ENCODE results near the gene NGEF. TPM values are rescaled to one million over a fixed set of nuclear protein-coding genes. Genes with fewer than 3 reads are reported as not detected.
"Not testable (repeated sequence)": the region's sequence is repeated elsewhere in the genome, so short reads cannot be mapped to it uniquely, and the experiment has no call there.

NGEF gene
- total RNA-seq, 1 donor from 2014 or later = 4.3 TPM

DNA sequence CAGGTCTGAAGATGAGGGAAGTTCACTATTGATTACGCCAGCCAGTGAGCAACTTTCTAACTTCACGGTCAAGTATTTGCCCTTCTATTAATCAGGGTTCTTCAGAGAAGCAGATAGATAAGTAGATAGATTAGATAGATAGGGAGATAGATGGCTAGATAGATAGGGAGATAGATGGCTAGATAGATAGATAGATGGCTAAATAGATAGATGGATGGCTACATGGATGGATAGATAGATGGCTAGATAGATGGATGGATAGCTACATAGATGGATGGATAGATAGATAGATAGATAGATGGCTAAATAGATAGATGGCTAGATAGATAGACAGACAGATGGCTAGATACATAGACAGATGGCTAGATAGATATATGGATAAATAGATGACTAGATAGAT, 42.3 kb upstream of the NGEF start:
- no peaks in the 10 kb centered on the region for H3K9me3 ChIP-seq (ENCODE audit: low read depth)
- no peaks in the 10 kb centered on the region for H3K79me2 ChIP-seq (ENCODE audit: low read depth)
- H3F3A ChIP-seq (ENCODE audit: low read depth) = no peaks in the 10 kb centered on the region
- TF ChIP-seq EZH2phosphoT487 (IDR thresholded peaks at IDR 0.05) (no peak), EZH2 (IDR thresholded peaks at IDR 0.05) (no peak)
- TF ChIP-seq, protein P1, sequence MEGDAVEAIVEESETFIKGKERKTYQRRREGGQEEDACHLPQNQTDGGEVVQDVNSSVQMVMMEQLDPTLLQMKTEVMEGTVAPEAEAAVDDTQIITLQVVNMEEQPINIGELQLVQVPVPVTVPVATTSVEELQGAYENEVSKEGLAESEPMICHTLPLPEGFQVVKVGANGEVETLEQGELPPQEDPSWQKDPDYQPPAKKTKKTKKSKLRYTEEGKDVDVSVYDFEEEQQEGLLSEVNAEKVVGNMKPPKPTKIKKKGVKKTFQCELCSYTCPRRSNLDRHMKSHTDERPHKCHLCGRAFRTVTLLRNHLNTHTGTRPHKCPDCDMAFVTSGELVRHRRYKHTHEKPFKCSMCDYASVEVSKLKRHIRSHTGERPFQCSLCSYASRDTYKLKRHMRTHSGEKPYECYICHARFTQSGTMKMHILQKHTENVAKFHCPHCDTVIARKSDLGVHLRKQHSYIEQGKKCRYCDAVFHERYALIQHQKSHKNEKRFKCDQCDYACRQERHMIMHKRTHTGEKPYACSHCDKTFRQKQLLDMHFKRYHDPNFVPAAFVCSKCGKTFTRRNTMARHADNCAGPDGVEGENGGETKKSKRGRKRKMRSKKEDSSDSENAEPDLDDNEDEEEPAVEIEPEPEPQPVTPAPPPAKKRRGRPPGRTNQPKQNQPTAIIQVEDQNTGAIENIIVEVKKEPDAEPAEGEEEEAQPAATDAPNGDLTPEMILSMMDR (IDR thresholded peaks at IDR 0.05) = no peak
- Mint-ChIP-seq H3K27ac (no peak overlapping the region), H3K36me3 (no peaks in the 10 kb centered on the region), H3K27me3 (ENCODE audit: insufficient read depth, low read depth) (peaks cover 5% of the 10 kb centered on the region), H3K4me3 (no peak overlapping the region), H3K4me1 (peaks cover 12% of the 10 kb centered on the region), H3K9me3 (no peaks in the 10 kb centered on the region)
- peaks cover 48% of the 10 kb centered on the region for H3K27me3 ChIP-seq
- no peak overlapping the region for H3K4me3 ChIP-seq
- H3K27ac ChIP-seq = no peak overlapping the region
- peaks cover 9% of the 10 kb centered on the region for H3K4me1 ChIP-seq
- no peaks in the 10 kb centered on the region for H3K36me3 ChIP-seq
- H2AFZ ChIP-seq (replicated peaks) = no peak overlapping the region
- no peak overlapping the region for H3K4me2 ChIP-seq
- H4K20me1 ChIP-seq (ENCODE audit: low read depth) = no peaks in the 10 kb centered on the region
- no peak for DNase-seq (ENCODE audit: low spot score)
- no peak overlapping the region for H3K9ac ChIP-seq

DNA sequence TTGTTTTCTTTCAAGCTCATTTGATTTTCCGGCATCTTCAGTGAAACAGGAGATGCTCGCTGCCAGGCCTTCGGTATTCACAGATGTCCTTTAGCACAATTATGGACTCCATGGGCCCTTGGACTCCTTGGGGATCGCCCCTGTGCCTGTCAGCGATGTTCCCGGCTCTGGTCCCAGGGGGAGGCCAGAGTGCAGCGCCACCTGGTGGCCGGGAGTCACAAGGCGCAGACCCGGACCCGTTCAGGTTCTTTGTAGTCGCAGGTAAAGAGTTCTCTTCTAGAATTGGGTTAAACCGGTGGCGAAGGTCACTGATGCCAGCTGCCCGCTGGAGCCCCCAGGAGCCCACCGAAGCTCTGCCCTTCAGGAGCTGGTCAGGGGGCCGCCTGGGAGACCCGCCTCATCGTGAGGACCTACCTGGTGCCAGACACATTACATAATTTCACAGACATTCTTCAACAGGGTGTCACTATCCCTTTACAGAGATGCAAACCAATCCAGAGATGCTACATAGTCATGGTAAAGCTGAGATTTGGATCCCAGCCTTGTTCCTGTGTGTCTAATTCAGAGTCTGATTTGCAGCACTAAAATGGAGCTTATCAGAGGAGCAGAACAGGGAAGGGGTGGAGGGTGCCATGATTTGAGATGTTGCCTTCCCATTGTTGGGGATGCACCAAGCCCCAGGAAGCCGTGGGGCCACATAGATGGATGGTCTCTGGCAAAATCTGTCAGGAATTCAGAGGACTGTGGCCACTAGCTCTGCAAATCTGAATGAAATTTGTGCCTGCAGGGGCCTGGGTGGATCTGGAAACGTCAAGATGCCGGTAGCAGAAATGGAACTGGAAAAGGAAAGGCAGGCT, 41.1 kb upstream of the NGEF start:
- peak overlapping the region; percentile 27 for H3K4me2 ChIP-seq

DNA sequence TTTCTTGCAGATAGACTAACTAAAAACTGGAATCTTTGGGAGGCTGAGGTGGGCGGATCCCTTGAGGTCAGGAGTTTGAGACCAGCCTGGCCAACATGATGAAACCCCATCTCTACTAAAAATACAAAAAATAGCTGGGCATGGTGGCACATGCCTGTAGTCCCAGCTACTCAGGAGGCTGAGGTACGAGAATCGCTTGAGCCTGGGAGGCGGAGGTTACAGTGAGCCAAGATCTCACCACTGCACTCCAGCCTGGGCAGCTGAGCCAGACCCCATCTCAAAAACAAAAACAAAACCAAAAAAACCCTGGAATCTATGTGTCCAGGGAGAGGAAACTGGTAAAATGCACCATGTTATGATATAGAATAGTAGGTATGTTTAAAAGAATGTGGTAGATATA, 39.5 kb upstream of the NGEF start:
- not testable (repeated sequence) for H3K9ac ChIP-seq; H3K4me3 ChIP-seq; H3K4me1 ChIP-seq; H3K36me3 Mint-ChIP-seq; H3F3A ChIP-seq (ENCODE audit: low read depth); H3K36me3 ChIP-seq; H2AFZ ChIP-seq (replicated peaks); H3K9me3 Mint-ChIP-seq; H3K4me2 ChIP-seq; H3K79me2 ChIP-seq (ENCODE audit: low read depth); H3K9me3 ChIP-seq (ENCODE audit: low read depth); H3K4me3 Mint-ChIP-seq; H4K20me1 ChIP-seq (ENCODE audit: low read depth); H3K27ac ChIP-seq; H3K27ac Mint-ChIP-seq; DNase-seq (ENCODE audit: low spot score)
- Mint-ChIP-seq H3K4me1 (peaks cover 19% of the 10 kb centered on the region), H3K27me3 (ENCODE audit: insufficient read depth, low read depth) (peaks cover 11% of the 10 kb centered on the region)
- H3K27me3 ChIP-seq = peaks cover 53% of the 10 kb centered on the region

More for the DNA sequence above, 41.1 kb upstream of the NGEF start:
- Mint-ChIP-seq H3K9me3 (no peaks in the 10 kb centered on the region), H3K4me1 (peaks cover 14% of the 10 kb centered on the region), H3K4me3 (no peak overlapping the region), H3K36me3 (no peaks in the 10 kb centered on the region), H3K27me3 (ENCODE audit: insufficient read depth, low read depth) (peaks cover 7% of the 10 kb centered on the region), H3K27ac (no peak overlapping the region)
- no peaks in the 10 kb centered on the region for H3K9me3 ChIP-seq (ENCODE audit: low read depth)
- H3K36me3 ChIP-seq = no peaks in the 10 kb centered on the region
- peaks cover 53% of the 10 kb centered on the region for H3K27me3 ChIP-seq
- no peak overlapping the region for H3K27ac ChIP-seq
- H3K9ac ChIP-seq = no peak overlapping the region
- H3K4me3 ChIP-seq = no peak overlapping the region
- TF ChIP-seq, protein P1 (IDR thresholded peaks at IDR 0.05) = peak; percentile 99
- no peak for TF ChIP-seq EZH2 (IDR thresholded peaks at IDR 0.05)
- TF ChIP-seq EZH2phosphoT487 (IDR thresholded peaks at IDR 0.05) = no peak
- peaks cover 9% of the 10 kb centered on the region for H3K4me1 ChIP-seq
- H4K20me1 ChIP-seq (ENCODE audit: low read depth) = no peaks in the 10 kb centered on the region
- peak; percentile 84 for DNase-seq (ENCODE audit: low spot score)
- no peaks in the 10 kb centered on the region for H3F3A ChIP-seq (ENCODE audit: low read depth)
- peak overlapping the region; percentile 93 for H2AFZ ChIP-seq (replicated peaks)
- no peaks in the 10 kb centered on the region for H3K79me2 ChIP-seq (ENCODE audit: low read depth)

All from neural progenitor cell (in vitro differentiated cells).